ENCODE results near the gene ALK.
A peak's percentile ranks its signal among the peaks of the same experiment; 100 is the strongest.

The ALK gene

GRCh38 chr2:29573147-29573546 is 348.2 kb downstream of the ALK start:
- DNase-seq, result no peak

- no peak for DNase-seq
Measured at GRCh38 chr2:29570539-29570938, 350.8 kb downstream of the ALK start.

- no peak for DNase-seq
Measured at GRCh38 chr2:29567906-29568520, 353.4 kb downstream of the ALK start.

GRCh38 chr2:29563697-29564096 is 357.7 kb downstream of the ALK start:
- no peak for DNase-seq

- peak; percentile 50 for DNase-seq
Measured at GRCh38 chr2:29562896-29563295, 358.5 kb downstream of the ALK start.

GRCh38 chr2:29562319-29562718 is 359.1 kb downstream of the ALK start:
- DNase-seq, result peak; percentile 6

GRCh38 chr2:29561628-29562027 is 359.8 kb downstream of the ALK start:
- DNase-seq, result no peak

- DNase-seq, result peak; percentile 9
Measured at GRCh38 chr2:29561181-29561580, 360.2 kb downstream of the ALK start.

- no peak for DNase-seq
Measured at GRCh38 chr2:29560566-29560965, 360.8 kb downstream of the ALK start.

GRCh38 chr2:29560030-29560429 is 361.4 kb downstream of the ALK start:
- no peak for DNase-seq

GRCh38 chr2:29559578-29559977 is 361.8 kb downstream of the ALK start:
- no peak for DNase-seq

- no peak for DNase-seq
Measured at GRCh38 chr2:29558097-29558496, 363.3 kb downstream of the ALK start.

GRCh38 chr2:29557268-29557667 is 364.1 kb downstream of the ALK start:
- DNase-seq, result no peak

GRCh38 chr2:29549069-29549380 is 372.4 kb downstream of the ALK start:
- DNase-seq, result no peak

GRCh38 chr2:29544917-29545316 is 376.5 kb downstream of the ALK start:
- DNase-seq, result no peak

GRCh38 chr2:29544031-29544430 is 377.4 kb downstream of the ALK start:
- DNase-seq, result no peak

- DNase-seq, result no peak
Measured at GRCh38 chr2:29535188-29535587, 386.2 kb downstream of the ALK start.

GRCh38 chr2:29532436-29532835 is 388.9 kb downstream of the ALK start:
- no peak for DNase-seq

GRCh38 chr2:29531626-29532025 is 389.8 kb downstream of the ALK start:
- no peak for DNase-seq

GRCh38 chr2:29530281-29530680 is 391.1 kb downstream of the ALK start:
- DNase-seq, result no peak

GRCh38 chr2:29528891-29529520 is 392.4 kb downstream of the ALK start:
- DNase-seq, result peak; percentile 56

- DNase-seq, result no peak
Measured at GRCh38 chr2:29528371-29528770, 393.0 kb downstream of the ALK start.

- DNase-seq, result no peak
Measured at GRCh38 chr2:29527947-29528346, 393.4 kb downstream of the ALK start.

GRCh38 chr2:29526587-29527586 is 394.5 kb downstream of the ALK start:
- no peak for DNase-seq

Measured in NCI-H69 (cell line).